ENCODE data around the gene SNF8. TPM values are rescaled to one million over a fixed set of nuclear protein-coding genes. Genes with fewer than 3 reads are reported as not detected.

The SNF8 gene
- total and polyA plus RNA-seq, 7 experiments from 2014 or later = 54.8 to 122 (median 63.2) TPM

DNA sequence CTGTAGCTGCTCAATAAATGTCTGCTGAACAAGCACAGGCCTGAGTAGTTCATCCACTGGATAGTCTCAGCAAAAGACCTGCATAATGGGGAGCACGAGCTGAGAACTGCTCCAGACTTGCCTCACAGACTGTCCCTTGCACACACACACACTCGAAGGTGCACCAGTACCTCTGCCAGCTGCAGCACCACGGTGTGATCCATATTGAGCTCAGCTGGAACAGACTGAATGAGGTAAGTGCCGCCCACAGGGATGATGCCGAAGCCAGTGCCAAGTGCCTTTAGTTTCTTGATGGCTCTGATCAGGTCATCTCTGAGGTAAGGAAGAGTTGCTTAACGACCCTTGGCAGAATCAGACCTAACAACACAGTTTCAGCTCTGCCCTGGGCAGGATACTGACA is 11.6 kb downstream of the SNF8 start:
- POLR2A ChIA-PET = interaction anchor here (0.9 kb wide), 1 partner anchor 11 kb away, joined by 4 read pairs; the partner anchor contains the start of gene SNF8
- H3K27me3 ChIP-seq (ENCODE audit: control insufficient read depth in 2 of 2, insufficient read depth in 2 of 2, low read length in 2 of 2) = no peaks in the 10 kb centered on the region
- no peak overlapping the region for H3K27ac ChIP-seq (ENCODE audit: low read depth, low read length)
- H3K36me3 ChIP-seq (ENCODE audit: control insufficient read depth in 2 of 3, insufficient read depth in 3 of 3, low read length in 3 of 3) = peaks cover 16 to 84% (median 23%) of the 10 kb centered on the region in 3 experiments
- CTCF ChIA-PET = no interaction called here
- intact Hi-C loops (cut with micrococcal nuclease) = no loop called here
- no peaks in the 10 kb centered on the region for H3K9me3 ChIP-seq (ENCODE audit: control insufficient read depth in 2 of 3, low read length in 3 of 3)
- no peak for DNase-seq
- no peak overlapping the region for H3K4me3 ChIP-seq (ENCODE audit: low read length)
- no peak overlapping the region for H3K4me3 Mint-ChIP-seq
- no peaks in the 10 kb centered on the region for H3K4me1 ChIP-seq (ENCODE audit: control insufficient read depth in 2 of 2, insufficient read depth in 2 of 2, low read length in 2 of 2)
- peak overlapping the region in 1 of 9 donors; percentile 36 for H3K27ac Mint-ChIP-seq
- H3K9me3 Mint-ChIP-seq = peaks cover 0 to 2% (median 0%) of the 10 kb centered on the region in 11 donors
- peaks cover 0 to 7% (median 3%) of the 10 kb centered on the region in 7 donors for H3K4me1 Mint-ChIP-seq
- H3K27me3 Mint-ChIP-seq = no peaks in the 10 kb centered on the region
- ATAC-seq = no peak
- peaks cover 8 to 49% (median 12%) of the 10 kb centered on the region in 5 donors for H3K36me3 Mint-ChIP-seq

DNA sequence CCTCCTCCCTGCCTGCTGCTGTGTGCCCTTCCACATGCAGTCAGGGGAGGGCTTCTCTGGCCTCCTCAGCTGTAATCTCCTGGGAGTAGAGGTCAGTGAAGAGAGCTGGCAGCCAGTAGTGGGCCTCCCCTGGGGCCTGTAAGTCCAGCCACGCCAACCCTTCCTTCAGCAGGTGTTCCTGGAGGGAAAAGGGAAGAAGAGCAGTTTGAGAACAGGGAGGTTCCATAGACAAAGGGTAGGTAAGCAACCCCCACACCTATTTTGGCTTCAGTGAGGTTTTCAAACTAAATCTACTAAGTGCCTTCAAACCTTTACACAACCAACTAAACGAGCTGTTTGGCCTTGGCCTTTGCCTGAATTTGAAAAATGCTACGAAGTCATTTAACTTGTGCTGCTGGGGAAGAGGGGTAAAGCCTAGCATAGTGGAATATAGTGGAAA is 14.2 kb downstream of the SNF8 start:
- CTCF ChIA-PET = no interaction called here
- DNase-seq = no peak
- Histone ChIP-seq H3K4me1 (ENCODE audit: control insufficient read depth in 2 of 2, insufficient read depth in 2 of 2, low read length in 2 of 2) (no peaks in the 10 kb centered on the region), H3K4me3 (ENCODE audit: low read length) (no peak overlapping the region), H3K9me3 (ENCODE audit: control insufficient read depth in 2 of 3, low read length in 3 of 3) (no peaks in the 10 kb centered on the region), H3K36me3 (ENCODE audit: control insufficient read depth in 2 of 3, insufficient read depth in 3 of 3, low read length in 3 of 3) (peaks cover 7 to 93% (median 20%) of the 10 kb centered on the region in 3 experiments), H3K27ac (ENCODE audit: low read depth, low read length) (no peak overlapping the region), H3K27me3 (ENCODE audit: control insufficient read depth in 2 of 2, insufficient read depth in 2 of 2, low read length in 2 of 2) (no peaks in the 10 kb centered on the region)
- H3K27me3 Mint-ChIP-seq = no peaks in the 10 kb centered on the region
- intact Hi-C loops (cut with micrococcal nuclease) = no loop called here
- peaks cover 5 to 57% (median 26%) of the 10 kb centered on the region in 5 donors for H3K36me3 Mint-ChIP-seq
- ATAC-seq = no peak
- peak overlapping the region in 2 of 9 donors; percentile 3 to 43 for H3K27ac Mint-ChIP-seq
- peaks cover 0 to 2% (median 0%) of the 10 kb centered on the region in 11 donors for H3K9me3 Mint-ChIP-seq
- no peak overlapping the region for H3K4me3 Mint-ChIP-seq
- H3K4me1 Mint-ChIP-seq = peaks cover 0 to 9% (median 5%) of the 10 kb centered on the region in 7 donors
- POLR2A ChIA-PET = interaction anchor here (0.6 to 1.4 kb wide), 4 partner anchors 13 to 37 kb away, joined by 3 to 4 read pairs (median 3); partner anchors contain the start of genes ATP5MC1 and SNF8

DNA sequence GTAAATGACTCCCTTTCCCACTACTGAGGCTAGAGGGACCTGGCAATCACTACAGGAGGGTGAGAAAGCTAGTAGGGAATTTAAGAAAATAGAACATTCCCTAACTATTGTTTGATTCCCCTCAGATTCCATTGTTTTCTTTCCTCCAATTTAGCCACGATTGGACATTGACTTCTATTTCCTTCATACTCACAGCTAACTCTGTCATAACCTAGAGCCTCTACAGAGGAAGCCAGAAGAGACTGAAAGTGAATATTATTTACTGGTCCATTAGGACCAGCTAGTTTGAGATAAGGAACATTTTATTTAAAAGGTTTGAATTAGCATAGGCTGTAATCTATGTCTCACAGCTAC is 14.9 kb downstream of the SNF8 start:
- peak overlapping the region in 4 of 9 donors; percentile 3 to 62 (median 44) for H3K27ac Mint-ChIP-seq
- no peaks in the 10 kb centered on the region for H3K4me1 ChIP-seq (ENCODE audit: control insufficient read depth in 2 of 2, insufficient read depth in 2 of 2, low read length in 2 of 2)
- peaks cover 0 to 10% (median 5%) of the 10 kb centered on the region in 7 donors for H3K4me1 Mint-ChIP-seq
- no peak overlapping the region for H3K4me3 Mint-ChIP-seq
- H3K27ac ChIP-seq (ENCODE audit: low read depth, low read length) = no peak overlapping the region
- intact Hi-C loops (cut with micrococcal nuclease) = no loop called here
- H3K27me3 Mint-ChIP-seq = no peaks in the 10 kb centered on the region
- CTCF ChIA-PET = no interaction called here
- no peak for ATAC-seq
- no peaks in the 10 kb centered on the region for H3K9me3 Mint-ChIP-seq
- POLR2A ChIA-PET = interaction anchor here (0.6 to 1.4 kb wide), 5 partner anchors 13 to 263 kb away, joined by 3 to 4 read pairs (median 3); partner anchors contain the start of genes ATP5MC1, SNF8 and UBE2Z
- no peaks in the 10 kb centered on the region for H3K27me3 ChIP-seq (ENCODE audit: control insufficient read depth in 2 of 2, insufficient read depth in 2 of 2, low read length in 2 of 2)
- H3K36me3 Mint-ChIP-seq = peaks cover 7 to 58% (median 29%) of the 10 kb centered on the region in 5 donors
- DNase-seq = no peak
- peaks cover 7 to 97% (median 23%) of the 10 kb centered on the region in 3 experiments for H3K36me3 ChIP-seq (ENCODE audit: control insufficient read depth in 2 of 3, insufficient read depth in 3 of 3, low read length in 3 of 3)
- H3K4me3 ChIP-seq (ENCODE audit: low read length) = no peak overlapping the region
- H3K9me3 ChIP-seq (ENCODE audit: control insufficient read depth in 2 of 3, low read length in 3 of 3) = no peaks in the 10 kb centered on the region

DNA sequence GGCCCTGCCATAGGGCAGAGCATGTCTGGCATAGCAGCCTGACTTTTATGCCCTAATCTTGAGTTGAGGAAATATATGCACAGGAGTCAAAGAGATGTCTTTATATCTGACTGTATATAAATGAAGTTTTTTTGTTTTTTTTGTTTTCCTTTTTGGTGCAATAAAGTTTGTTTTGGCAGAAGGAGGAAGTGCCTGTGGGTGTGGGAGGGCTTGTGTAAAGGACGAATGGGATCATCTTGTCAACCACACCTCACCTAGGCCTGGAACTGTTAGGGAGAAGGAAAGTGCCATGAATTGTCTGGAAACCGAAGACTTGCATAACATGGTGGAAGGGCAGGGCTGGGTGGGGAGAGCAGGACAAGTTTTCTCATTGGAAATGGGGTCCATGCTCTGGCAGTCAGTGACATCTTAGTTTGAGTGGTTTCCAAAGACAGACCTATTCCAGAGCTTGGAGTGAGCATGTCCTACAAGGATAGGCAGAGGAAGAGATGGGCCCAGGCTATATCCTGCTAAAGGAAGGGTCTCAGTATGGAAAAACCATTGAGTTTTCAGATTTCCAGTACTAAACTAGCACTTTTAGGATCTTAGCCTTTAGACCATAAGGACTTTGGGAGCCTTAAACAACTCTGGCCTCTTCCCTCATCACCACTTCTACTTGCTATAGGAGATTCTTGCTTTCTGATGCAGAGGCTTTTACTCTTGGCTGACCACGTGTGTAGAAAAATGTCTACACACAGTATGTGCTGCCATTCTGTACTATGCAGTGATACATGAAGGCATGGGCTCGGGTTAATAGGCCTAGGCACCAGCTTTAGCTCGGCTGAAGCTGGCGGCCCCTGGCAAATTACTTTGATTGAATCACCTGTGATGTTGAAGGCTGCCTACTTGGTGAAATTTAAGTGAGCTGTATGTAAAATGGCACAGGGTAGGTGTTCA is 15.5 kb downstream of the SNF8 start:
- intact Hi-C loops (cut with micrococcal nuclease) = no loop called here
- Histone ChIP-seq H3K4me1 (ENCODE audit: control insufficient read depth in 2 of 2, insufficient read depth in 2 of 2, low read length in 2 of 2) (no peaks in the 10 kb centered on the region), H3K27ac (ENCODE audit: low read depth, low read length) (no peak overlapping the region), H3K4me3 (ENCODE audit: low read length) (no peak overlapping the region), H3K36me3 (ENCODE audit: control insufficient read depth in 2 of 3, insufficient read depth in 3 of 3, low read length in 3 of 3) (peaks cover 11 to 97% (median 25%) of the 10 kb centered on the region in 3 experiments), H3K9me3 (ENCODE audit: control insufficient read depth in 2 of 3, low read length in 3 of 3) (no peaks in the 10 kb centered on the region), H3K27me3 (ENCODE audit: control insufficient read depth in 2 of 2, insufficient read depth in 2 of 2, low read length in 2 of 2) (no peaks in the 10 kb centered on the region)
- CTCF ChIA-PET = no interaction called here
- DNase-seq (no peak), ATAC-seq (no peak)
- Mint-ChIP-seq H3K4me1 (peaks cover 0 to 10% (median 5%) of the 10 kb centered on the region in 7 donors), H3K4me3 (no peak overlapping the region), H3K36me3 (peaks cover 7 to 56% (median 29%) of the 10 kb centered on the region in 5 donors), H3K27me3 (no peaks in the 10 kb centered on the region), H3K27ac (peak overlapping the region in 4 of 9 donors; percentile 3 to 62 (median 28)), H3K9me3 (no peaks in the 10 kb centered on the region)
- POLR2A ChIA-PET = interaction anchor here (0.7 to 1.4 kb wide), 4 partner anchors 15 to 263 kb away, joined by 3 to 4 read pairs (median 3); partner anchors contain the start of genes ATP5MC1, SNF8 and UBE2Z

DNA sequence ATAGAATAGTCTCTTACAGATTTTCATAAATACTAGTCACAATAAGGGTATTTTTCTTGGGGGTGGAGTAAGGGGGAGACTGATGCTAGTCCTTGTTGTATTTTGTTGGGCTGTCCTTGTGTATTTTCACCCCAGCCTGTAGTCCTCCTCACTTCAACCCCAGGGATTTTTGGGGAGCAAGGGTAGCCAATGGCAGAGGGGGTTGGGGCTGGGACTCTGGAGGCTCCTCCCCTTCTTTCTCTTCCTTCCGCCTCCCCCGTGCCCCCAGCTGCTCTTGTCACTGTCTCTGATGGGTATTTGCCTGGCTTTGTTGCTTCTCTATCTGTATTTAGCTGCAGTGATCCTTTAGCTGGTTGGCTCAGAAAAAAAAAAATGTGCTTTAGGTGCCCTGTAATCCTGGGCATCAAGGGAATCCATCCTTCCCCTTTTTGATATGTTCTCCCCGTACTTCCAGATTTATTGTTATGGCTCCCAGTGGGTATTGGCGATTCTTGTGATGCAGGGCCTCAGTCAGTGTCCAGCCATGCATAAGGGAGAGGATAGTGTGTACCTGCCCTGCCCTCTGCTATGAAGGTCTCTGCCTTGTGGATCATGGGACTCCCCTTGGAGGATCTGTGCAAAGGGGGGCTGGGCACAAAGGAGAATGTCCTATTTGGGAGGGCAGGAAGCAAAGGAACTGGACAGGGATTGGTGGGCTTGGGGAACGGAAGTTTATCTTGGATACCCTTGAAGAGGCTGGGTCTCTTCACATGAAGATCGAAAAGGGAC is 16.5 kb downstream of the SNF8 start:
- Mint-ChIP-seq H3K27me3 (no peaks in the 10 kb centered on the region), H3K9me3 (no peaks in the 10 kb centered on the region), H3K4me3 (no peak overlapping the region), H3K4me1 (peaks cover 0 to 10% (median 5%) of the 10 kb centered on the region in 7 donors), H3K36me3 (peaks cover 7 to 50% (median 28%) of the 10 kb centered on the region in 5 donors), H3K27ac (peak overlapping the region in 6 of 9 donors; percentile 51 to 75 (median 55))
- intact Hi-C loops (cut with micrococcal nuclease) = no loop called here
- no peaks in the 10 kb centered on the region for H3K27me3 ChIP-seq (ENCODE audit: control insufficient read depth in 2 of 2, insufficient read depth in 2 of 2, low read length in 2 of 2)
- POLR2A ChIA-PET = no interaction called here
- no peaks in the 10 kb centered on the region for H3K4me1 ChIP-seq (ENCODE audit: control insufficient read depth in 2 of 2, insufficient read depth in 2 of 2, low read length in 2 of 2)
- DNase-seq (no peak), ATAC-seq (no peak)
- no peaks in the 10 kb centered on the region for H3K9me3 ChIP-seq (ENCODE audit: control insufficient read depth in 2 of 3, low read length in 3 of 3)
- H3K36me3 ChIP-seq (ENCODE audit: control insufficient read depth in 2 of 3, insufficient read depth in 3 of 3, low read length in 3 of 3) = peaks cover 14 to 97% (median 33%) of the 10 kb centered on the region in 3 experiments
- no peak overlapping the region for H3K4me3 ChIP-seq (ENCODE audit: low read length)
- CTCF ChIA-PET = no interaction called here
- H3K27ac ChIP-seq (ENCODE audit: low read depth, low read length) = no peak overlapping the region

DNA sequence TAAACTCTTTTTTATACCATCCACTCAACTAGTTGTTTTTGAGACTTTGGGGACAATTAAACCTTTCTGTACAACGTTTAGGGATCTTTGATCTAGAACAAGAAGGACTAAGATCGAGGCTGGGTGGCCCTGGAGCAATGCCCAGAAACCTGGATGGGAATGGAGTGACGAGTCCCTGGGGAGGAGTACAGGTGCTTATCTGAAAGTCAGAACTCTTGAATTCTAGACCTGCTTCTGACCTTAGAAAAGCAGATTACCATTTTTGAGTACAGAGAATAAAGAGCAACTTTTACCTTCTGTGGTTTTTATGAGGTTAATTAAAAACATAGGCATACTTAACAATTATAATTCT is 18.7 kb downstream of the SNF8 start:
- Histone ChIP-seq H3K4me3 (ENCODE audit: low read length) (no peak overlapping the region), H3K27me3 (ENCODE audit: control insufficient read depth in 2 of 2, insufficient read depth in 2 of 2, low read length in 2 of 2) (no peaks in the 10 kb centered on the region), H3K27ac (ENCODE audit: low read depth, low read length) (no peak overlapping the region), H3K9me3 (ENCODE audit: control insufficient read depth in 2 of 3, low read length in 3 of 3) (no peaks in the 10 kb centered on the region), H3K36me3 (ENCODE audit: control insufficient read depth in 2 of 3, insufficient read depth in 3 of 3, low read length in 3 of 3) (peaks cover 26 to 96% (median 45%) of the 10 kb centered on the region in 3 experiments), H3K4me1 (ENCODE audit: control insufficient read depth in 2 of 2, insufficient read depth in 2 of 2, low read length in 2 of 2) (no peaks in the 10 kb centered on the region)
- DNase-seq (no peak), ATAC-seq (no peak)
- ChIA-PET POLR2A (interaction anchor here (0.6 kb wide), 1 partner anchor 1025 kb away, joined by 3 read pairs; no protein-coding TSS in a partner anchor), CTCF (interaction anchor here (1.2 kb wide), 1 partner anchor 9 kb away, joined by 4 read pairs; no protein-coding TSS in a partner anchor)
- no peaks in the 10 kb centered on the region for H3K9me3 Mint-ChIP-seq
- intact Hi-C loops (cut with micrococcal nuclease) = no loop called here
- H3K4me1 Mint-ChIP-seq = peaks cover 0 to 15% (median 6%) of the 10 kb centered on the region in 7 donors
- peak overlapping the region in 5 of 9 donors; percentile 8 to 47 (median 27) for H3K27ac Mint-ChIP-seq
- H3K36me3 Mint-ChIP-seq = peaks cover 13 to 45% (median 28%) of the 10 kb centered on the region in 5 donors
- no peaks in the 10 kb centered on the region for H3K27me3 Mint-ChIP-seq
- no peak overlapping the region for H3K4me3 Mint-ChIP-seq

Measured in naive thymus-derived CD4-positive, alpha-beta T cell (primary cell).